ENCODE measurements around the gene C15orf39.

C15orf39 gene

GRCh38 chr15:75203017-75203907, 1.6 kb downstream of the C15orf39 start (continued):
- TF ChIP-seq PRDM10 (tag by site-specific recombination; IDR thresholded peaks at IDR 0.05) (peak; percentile 48), ZNF324 (tag by site-specific recombination; IDR thresholded peaks at IDR 0.05) (no peak), SALL2 (tag by site-specific recombination; IDR thresholded peaks at IDR 0.05; ENCODE audit: borderline replicate concordance) (no peak), GLIS2 (tag by site-specific recombination; IDR thresholded peaks at IDR 0.05) (peak; percentile 46), KLF8 (tag by site-specific recombination; IDR thresholded peaks at IDR 0.05) (no peak), ZBTB1 (tag by site-specific recombination; IDR thresholded peaks at IDR 0.05) (no peak), ZNF155 (tag by site-specific recombination; IDR thresholded peaks at IDR 0.05) (no peak), EGR2 (tag by site-specific recombination; IDR thresholded peaks at IDR 0.05; ENCODE audit: low read depth) (0 out of 2 replicates have a peak, but pooled peaks have one; percentile 5), ZBTB48 (tag by site-specific recombination; IDR thresholded peaks at IDR 0.05) (0 out of 2 replicates have a peak, but pooled peaks have one; percentile 23), ZNF692 (tag by site-specific recombination; IDR thresholded peaks at IDR 0.05) (0 out of 2 replicates have a peak, but pooled peaks have one; percentile 9), BCL11B (tag by site-specific recombination; IDR thresholded peaks at IDR 0.05; ENCODE audit: low read depth) (no peak), TCF7L2 (IDR thresholded peaks at IDR 0.05; ENCODE audit: borderline replicate concordance, low read depth, low read length) (no peak), ZNF423 (tag by site-specific recombination; IDR thresholded peaks at IDR 0.05) (no peak), ZNF391 (tag by site-specific recombination; IDR thresholded peaks at IDR 0.05; ENCODE audit: borderline replicate concordance, low read depth) (0 out of 2 replicates have a peak, but pooled peaks have one; percentile 21), ZNF335 (tag by site-specific recombination; conservative IDR thresholded peaks at IDR 0.05) (no peak), ZEB2 (tag by site-specific recombination; IDR thresholded peaks at IDR 0.05) (no peak), ZNF677 (tag by site-specific recombination; IDR thresholded peaks at IDR 0.05) (no peak), ZNF514 (tag by site-specific recombination; IDR thresholded peaks at IDR 0.05) (no peak), ZBTB44 (tag by site-specific recombination; IDR thresholded peaks at IDR 0.05) (no peak), ZNF792 (tag by site-specific recombination; IDR thresholded peaks at IDR 0.05) (no peak)

Measured in HEK293 (cell line).